Measurements from ENCODE around the gene ANGPTL7.

The ANGPTL7 gene

DNA sequence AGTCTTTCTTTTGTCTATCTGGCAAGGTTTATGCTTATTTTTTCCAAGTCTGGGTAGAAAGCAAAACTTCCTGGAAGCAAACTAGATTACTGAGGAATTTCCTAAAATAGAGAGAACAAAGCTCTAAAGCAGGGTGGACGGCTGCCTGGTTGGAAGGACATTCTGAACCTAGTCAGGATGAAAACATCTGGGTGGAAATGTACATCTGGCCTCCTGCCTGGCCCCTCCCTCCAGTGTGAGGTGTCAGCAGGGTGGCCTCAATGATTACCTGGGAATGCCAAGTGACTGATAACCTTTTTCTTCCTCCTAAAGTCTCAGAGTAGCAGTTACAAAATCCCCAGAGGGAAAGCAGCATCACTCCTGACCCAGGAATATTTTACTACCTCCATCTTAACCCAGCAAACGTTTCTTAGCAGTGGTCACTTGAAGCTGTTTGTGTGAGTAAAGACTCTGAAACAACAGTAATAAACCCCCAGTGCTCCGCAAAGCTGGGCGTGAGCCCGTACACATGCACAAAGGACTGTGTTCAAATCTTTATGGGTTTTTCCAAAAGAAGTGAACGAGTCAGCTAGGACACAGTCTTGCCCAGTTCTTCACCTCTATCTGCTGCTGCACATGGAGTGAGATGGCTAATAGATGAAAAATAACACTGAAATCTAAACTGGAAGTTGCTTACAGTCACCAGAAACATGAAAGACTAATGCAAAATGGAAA is 18.9 kb downstream of the ANGPTL7 start:
- DNase-seq = no peak

DNA sequence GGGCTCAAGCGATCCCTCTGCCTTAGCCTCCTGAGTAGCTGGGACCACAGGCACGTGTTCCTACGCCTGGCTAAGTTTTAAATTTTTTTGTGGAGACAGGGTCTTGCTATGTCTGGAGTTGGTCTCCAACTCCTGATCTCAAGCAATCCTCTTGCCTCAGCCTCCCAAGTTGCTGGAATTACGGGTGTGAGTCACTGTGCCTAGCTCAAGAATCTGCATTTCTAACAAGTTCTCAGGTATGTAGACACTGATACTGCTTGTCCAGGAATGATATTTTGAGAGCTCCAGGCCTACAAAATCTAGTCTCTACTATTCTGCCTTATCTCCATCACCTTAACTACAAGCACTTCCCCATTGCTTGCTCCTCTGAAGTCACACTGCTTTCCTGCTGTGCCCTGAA is 22.3 kb downstream of the ANGPTL7 start:
- DNase-seq = no peak

DNA sequence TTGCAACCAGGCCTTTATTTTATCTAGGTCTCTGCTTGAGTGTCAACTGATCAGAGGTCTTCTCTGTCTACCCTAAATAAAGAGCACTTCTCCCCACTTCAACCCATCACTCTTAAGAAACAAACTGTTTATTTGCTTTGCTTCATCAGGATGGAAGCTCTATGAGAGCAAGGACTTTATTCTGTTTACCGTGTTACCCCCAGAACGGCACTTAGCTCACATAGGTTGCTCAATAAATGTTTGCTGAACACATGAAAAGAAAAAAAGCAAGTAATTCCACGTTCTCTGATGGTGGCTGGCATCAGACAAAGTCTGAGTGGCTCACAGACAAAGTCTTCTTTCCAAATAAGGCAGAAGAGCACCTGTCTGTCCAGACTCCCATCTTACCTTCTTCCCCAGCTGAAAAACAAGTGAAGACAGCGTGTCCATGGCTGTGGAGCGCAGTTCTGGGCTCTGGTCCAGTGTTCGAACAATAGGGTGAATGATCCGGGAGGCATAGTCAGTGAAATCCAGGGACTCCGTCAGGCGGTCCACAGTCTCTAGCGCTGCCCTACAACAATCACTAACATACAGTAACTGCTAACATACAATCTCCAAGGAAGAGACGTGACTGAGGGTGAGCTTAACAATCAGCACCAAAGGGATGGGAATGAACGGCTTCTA is 22.9 kb downstream of the ANGPTL7 start:
- DNase-seq = no peak

DNA sequence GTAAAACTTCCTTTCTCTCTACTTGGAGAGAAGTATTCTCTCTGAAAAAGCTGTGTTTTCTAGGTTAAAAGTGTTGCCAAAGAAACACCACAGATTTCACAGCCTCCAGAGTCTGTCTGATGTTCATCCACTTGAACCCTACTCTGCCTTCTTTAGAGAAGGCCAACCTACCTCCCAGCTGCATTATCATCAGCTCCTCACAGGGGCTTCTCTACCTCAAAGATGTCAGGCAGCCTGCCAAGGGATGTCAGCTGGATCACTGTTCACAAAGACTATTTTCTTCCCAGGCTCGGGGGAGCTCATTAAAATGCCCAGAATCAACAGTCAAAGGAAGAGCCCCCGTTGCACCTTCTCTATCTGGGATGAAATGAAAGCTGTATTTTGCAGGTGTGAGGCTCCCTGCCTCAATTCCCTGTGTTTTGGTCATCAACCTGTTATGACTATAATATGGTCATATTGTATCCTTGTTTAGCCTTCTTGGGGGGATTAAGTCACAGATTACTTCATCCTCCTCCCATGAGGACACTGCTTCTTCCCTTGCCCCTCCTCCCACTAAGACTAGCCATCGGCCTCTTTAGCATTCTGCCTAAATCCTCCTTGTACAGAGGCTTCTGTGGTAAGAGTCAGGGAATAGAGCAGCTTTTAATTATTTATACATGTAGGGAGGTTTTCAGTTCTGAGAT is 25.7 kb downstream of the ANGPTL7 start:
- DNase-seq = no peak

DNA sequence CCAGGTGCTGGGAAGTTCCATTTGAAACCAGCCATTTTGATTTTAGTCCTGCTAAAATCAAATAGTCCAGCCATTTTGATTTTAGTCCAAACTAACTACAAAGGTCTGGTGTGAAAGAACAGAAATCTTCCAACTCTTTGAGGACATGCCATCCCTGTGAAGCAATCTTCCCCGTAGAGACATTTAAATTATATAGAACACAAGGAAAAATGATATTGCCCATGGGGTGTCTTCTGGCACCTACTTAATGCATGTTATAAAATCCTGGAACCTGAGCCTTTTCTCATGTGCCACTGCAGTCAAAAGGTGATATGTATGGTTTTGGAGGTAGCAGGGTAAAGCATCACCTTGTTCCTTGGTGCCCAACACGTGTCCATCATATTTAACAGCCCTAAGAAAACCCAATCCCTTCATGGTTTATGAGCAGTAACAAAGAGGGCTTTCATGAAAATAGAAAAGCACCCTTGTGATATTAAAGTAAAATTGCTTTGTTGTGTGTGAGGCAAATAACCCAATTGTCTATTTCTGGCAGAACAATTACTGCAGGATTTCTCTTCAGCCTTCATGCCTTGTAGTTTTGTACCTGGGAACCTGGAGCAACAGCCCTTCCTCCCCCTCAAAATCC is 26.3 kb downstream of the ANGPTL7 start:
- no peak for DNase-seq

DNA sequence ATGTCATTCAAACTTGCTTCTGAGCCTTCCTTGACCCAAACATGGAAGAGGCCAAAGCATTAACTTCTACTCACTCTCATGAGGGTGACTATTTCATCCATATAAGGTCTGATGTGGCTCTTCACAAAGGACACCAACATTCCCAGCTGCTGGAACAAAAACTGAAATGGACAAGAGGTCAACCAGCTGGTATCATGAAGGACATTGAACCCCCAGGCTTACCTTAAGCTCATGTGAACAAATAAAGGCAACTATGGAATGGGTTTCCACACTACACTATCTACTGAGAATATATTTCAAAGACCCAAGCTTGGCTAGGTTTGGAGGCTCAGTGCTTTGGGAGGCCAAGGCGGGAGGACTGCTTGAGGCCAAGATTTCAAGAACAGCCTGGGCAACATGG is 26.9 kb downstream of the ANGPTL7 start:
- DNase-seq = no peak

DNA sequence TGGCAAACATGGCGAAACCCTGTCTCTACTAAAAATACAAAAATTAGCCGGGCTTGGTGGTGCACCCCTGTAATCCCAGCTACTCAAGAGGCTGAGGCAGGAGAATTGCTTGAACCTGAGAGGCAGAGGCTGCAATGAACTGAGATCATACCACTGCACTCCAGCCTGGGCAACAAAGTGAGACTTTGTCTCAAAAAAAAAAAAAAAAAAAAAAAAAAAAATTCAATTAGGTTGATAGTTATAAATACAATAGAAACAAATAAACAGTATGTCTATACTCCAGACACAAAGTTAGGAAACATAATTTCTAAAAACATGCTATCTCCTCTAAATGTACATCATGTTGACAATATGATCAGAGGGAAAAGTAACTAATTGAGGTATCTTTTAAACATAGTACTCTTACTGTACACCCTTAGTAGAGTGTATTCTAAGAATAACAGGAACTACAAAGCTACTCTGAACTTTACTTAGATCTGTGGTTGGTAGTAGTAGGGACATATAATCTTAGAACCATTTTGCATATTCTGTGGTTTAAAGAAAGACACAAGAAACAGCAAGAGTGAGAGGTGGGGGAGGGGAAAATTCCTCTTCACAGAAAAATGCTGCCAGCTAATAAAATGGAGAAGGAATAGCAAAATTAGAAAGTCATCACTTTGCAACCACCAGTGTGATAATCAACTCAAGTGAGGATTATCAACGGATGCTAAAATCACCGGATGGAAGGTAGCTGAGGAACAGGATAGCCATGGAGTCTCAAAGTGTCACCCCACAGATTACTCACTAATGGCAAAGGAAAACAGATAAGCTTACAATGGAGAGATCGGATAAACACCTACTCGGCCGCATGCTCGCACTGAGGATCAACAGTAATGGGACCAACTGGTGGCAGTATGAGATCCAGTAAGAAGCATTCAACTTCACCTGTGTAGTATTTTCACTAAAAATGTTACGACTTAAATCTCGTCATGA is 38.2 kb downstream of the ANGPTL7 start:
- no peak for DNase-seq

DNA sequence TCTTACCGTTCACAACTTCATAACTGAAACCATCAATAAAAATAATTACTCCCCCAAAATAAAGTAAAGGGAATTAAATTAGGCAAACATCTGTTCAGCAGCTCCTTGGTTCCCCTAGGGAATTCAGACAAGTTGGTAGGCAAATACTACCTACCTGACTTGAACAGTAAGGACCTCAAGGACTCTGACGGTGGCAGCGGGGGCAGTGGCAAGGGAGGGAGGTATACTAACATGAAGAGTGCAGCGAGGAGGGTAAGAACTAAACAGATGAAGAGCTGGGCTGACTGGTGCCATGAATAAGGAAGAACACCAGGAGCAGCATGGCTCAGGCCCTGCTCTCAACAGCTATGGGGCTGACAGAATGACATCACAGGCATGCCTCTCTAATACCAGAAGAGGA is 40.0 kb downstream of the ANGPTL7 start:
- DNase-seq = no peak

DNA sequence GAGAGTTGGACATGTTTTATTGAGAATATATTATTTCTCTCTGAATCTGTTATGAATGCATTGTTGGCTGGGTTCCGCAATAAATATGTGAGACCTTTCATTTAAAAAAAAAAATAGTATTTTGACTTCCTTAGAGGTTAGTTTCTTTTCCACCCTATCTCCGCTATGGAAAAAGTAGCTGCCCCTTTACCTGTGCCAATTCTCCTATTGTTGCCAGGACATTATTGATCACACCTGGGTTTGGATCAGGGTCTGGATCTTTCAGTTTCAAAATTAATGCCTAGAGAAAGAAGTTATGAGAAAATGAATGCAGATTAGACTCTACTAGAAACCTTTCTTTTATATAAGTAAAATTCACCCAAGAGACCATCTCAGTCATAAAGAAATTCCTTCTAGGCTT is 44.1 kb downstream of the ANGPTL7 start:
- DNase-seq = no peak

DNA sequence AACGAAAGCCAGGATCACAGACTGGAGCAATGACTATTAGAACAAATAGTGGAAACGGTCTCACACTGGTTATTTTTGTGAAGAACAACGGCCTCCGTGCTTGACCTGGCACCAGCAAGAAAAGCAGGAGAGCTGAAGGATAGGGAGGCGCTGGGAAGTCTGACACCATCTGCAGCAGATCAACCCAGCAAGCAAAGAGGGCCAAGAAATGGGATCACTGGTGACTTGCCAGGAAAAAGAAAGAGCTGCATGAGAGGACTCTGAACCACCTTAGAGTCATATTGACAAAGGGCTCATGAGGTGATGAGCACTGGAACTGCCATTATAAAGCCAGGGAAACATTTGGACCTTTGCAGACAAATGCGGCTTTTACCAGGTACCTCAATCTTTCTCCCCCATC is 48.2 kb downstream of the ANGPTL7 start:
- DNase-seq = no peak

DNA sequence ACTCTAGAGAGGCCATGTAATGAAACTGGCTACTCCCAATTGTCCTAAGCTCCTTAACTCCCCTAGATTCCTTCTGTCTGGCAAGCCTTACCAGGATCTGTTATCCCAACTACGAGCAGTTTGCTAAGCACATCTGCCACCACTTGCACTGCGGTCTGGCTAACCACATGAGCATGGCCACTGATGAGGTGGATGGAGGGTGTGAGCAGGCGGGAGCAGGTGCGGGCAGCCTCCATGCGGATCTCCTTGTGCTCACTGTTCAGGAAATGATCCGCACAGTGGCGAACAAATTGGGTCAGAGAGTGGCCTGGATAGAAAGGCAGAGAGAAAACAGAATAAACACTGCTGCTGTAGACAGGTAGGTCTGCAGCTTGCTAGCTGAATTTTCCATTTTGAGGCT is 49.2 kb downstream of the ANGPTL7 start:
- no peak for DNase-seq

DNA sequence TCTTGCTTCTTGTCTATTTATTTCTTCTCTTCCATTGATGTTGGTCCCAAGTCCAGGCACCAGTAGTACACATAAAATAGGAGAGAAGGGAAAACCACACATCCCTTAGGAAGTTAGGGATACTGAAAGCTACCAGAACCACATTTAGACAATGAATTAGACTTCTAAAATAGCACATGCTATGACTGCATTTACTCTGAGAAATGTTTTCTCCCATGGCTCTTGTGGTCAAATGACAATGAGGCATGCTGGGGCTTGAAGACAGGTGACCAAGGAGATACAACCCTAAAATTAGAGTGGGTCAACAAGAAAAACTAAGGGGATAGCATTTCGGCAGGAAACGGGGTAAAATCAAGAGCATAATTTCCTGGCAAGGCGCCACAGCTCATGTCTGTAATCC is 56.1 kb downstream of the ANGPTL7 start:
- DNase-seq = no peak

Data from activated CD4-positive, alpha-beta T cell treated with anti-CD3 and anti-CD28 coated beads for 1 hour (primary cell).